HepG2 (cell line): ENCODE results near the gene RNF208. TPM values are rescaled to one million over a fixed set of nuclear protein-coding genes. Genes with fewer than 3 reads are reported as not detected.
A peak's percentile ranks its signal among the peaks of the same experiment; 100 is the strongest.

ENCODE experiments used
- ATAC-seq: fragments of 200-7000 bp; cut with Tn5 transposase; 3 replicates; pipeline ENCODE4 v1.9.1; 2020; ENCODE audit warnings: mild to moderate bottlenecking, moderate library complexity
- BruUV-seq: library from RNA; stranded (reverse); fragments of 400-500 nt; replicated peaks from 2 replicates; lab custom pipeline; 2021; lab: Mats Ljungman, UMichigan
- CTCF ChIA-PET: fragments of 300-600 bp; formaldehyde crosslinking; extraction: SDS; loops from one replicate; lab custom pipeline; 2021; ENCODE audit warnings: low total read pairs, inconsistent platforms, low intra/inter-chr PET ratio; lab: Yijun Ruan, JAX
- POLR2A ChIA-PET: fragments of 350-600 bp; sonication (Branson Sonifier 250); formaldehyde crosslinking; loops from one replicate; lab custom pipeline; 2020; ENCODE audit warnings: antibody characterized with exemption, inconsistent platforms; lab: Yijun Ruan, JAX
- DNase-seq: peaks from one replicate; pipeline ENCODE4 v3.0.0-alpha.2; 2015; ENCODE audit warnings: low spot score
- FAIRE-seq: peaks from 3 replicates; lab custom pipeline; 2011; peaks lifted over from hg19 to GRCh38; lab: Jason Lieb, UNC
- H2AFZ ChIP-seq: one replicate; pipeline ENCODE4 v1.6.1; 2011; ENCODE audit warnings: low read length, inconsistent platforms
- H3K27ac ChIP-seq: fragments of 300-600 bp; 3 replicates; pipeline ENCODE4 v1.8.0; 2011; ENCODE audit warnings: mixed run types, mild to moderate bottlenecking, mixed read lengths, low read length, inconsistent platforms; ENCODE audit not compliant: insufficient read depth; ENCODE audit errors: extremely low read length
- H3K27me3 ChIP-seq, 2 experiments: fragments of 200-600 bp in 1 of 2; 2 replicates in 1 of 2; 3 replicates in 1 of 2; pipeline versions ENCODE4 v1.6.0 to v1.8.0; 2011; ENCODE audit warnings: low read length in 2 of 2, mild to moderate bottlenecking in 2 of 2, moderate library complexity in 2 of 2, inconsistent platforms in 1 of 2; ENCODE audit not compliant: insufficient read depth in 2 of 2, control insufficient read depth in 1 of 2
- H3K36me3 ChIP-seq, 2 experiments: fragments of 200-600 bp in 1 of 2; replicated peaks in 1 of 2; 2 replicates in 1 of 2; 3 replicates in 1 of 2; pipeline versions ENCODE4 v1.5.1 to v1.8.0; 2011; ENCODE audit warnings: low read length in 2 of 2, inconsistent platforms in 1 of 2; ENCODE audit not compliant: insufficient read depth in 2 of 2, control insufficient read depth in 1 of 2
- H3K4me1 ChIP-seq: 2 replicates; pipeline ENCODE4 v1.5.1; 2012; ENCODE audit warnings: low read length, inconsistent platforms; ENCODE audit not compliant: insufficient read depth
- H3K4me2 ChIP-seq: 2 replicates; pipeline ENCODE4 v1.6.0; 2011; ENCODE audit warnings: low read depth, low read length, inconsistent platforms
- H3K4me3 ChIP-seq, 3 experiments: fragments of 200-600 bp in 1 of 3; sonication (generic), shearing (Covaris generic) in 1 of 3; replicated peaks in 1 of 3; 2 replicates each; pipeline ENCODE4 v1.5.1; 2011 to 2016; ENCODE audit warnings: low read length in 3 of 3, inconsistent platforms in 2 of 3, low read depth in 2 of 3, mild to moderate bottlenecking in 2 of 3, control low read depth in 1 of 3, mixed read lengths in 1 of 3; ENCODE audit not compliant: insufficient read depth in 1 of 3
- H3K79me2 ChIP-seq: one replicate; pipeline ENCODE4 v1.6.1; 2011; ENCODE audit warnings: low read length, inconsistent platforms; ENCODE audit not compliant: insufficient read depth
- H3K9ac ChIP-seq: 2 replicates; pipeline ENCODE4 v1.6.0; 2011; ENCODE audit warnings: mild to moderate bottlenecking, low read depth, low read length, inconsistent platforms; ENCODE audit not compliant: insufficient read depth
- H3K9me3 ChIP-seq: 2 replicates; pipeline ENCODE4 v1.5.1; 2012; ENCODE audit warnings: mild to moderate bottlenecking, low read length
- H4K20me1 ChIP-seq: 2 replicates; pipeline ENCODE4 v1.6.0; 2011; ENCODE audit warnings: inconsistent platforms, mild to moderate bottlenecking, low read length, moderate library complexity; ENCODE audit not compliant: insufficient read depth
- CBX5 ChIP-seq: sonication (generic); formaldehyde crosslinking; IDR thresholded peaks from 2 replicates; pipeline ENCODE4 v1.4.0; 2020; ENCODE audit warnings: missing genetic modification reagents, borderline replicate concordance
- HDAC1 ChIP-seq: sonication (generic); formaldehyde crosslinking; IDR thresholded peaks from 2 replicates; pipeline ENCODE4 v1.5.1; 2020; ENCODE audit warnings: mild to moderate bottlenecking, missing genetic modification reagents
- HES4 ChIP-seq: sonication (generic); formaldehyde crosslinking; IDR thresholded peaks from 2 replicates; pipeline ENCODE4 v1.9.0; 2021; ENCODE audit warnings: mild to moderate bottlenecking, missing genetic modification reagents, borderline replicate concordance
- POLR2G ChIP-seq: fragments of 200-400 bp; formaldehyde crosslinking; IDR thresholded peaks from 2 replicates; pipeline ENCODE4 v1.6.1; 2018; ENCODE audit warnings: mild to moderate bottlenecking, low read depth, low read length, moderate library complexity
- RBFOX2 ChIP-seq: fragments of 200-400 bp; formaldehyde crosslinking; IDR thresholded peaks from 2 replicates; pipeline ENCODE4 v1.6.1; 2017; ENCODE audit warnings: low read depth, mild to moderate bottlenecking, low read length
- RERE ChIP-seq: IDR thresholded peaks from 2 replicates; pipeline ENCODE4 v1.6.1; 2016; ENCODE audit warnings: low read depth, missing genetic modification reagents, missing compliant biosample characterization
- ZNF296 ChIP-seq: sonication (generic); formaldehyde crosslinking; conservative IDR thresholded peaks from 2 replicates; pipeline ENCODE4 v1.5.0; 2020; ENCODE audit warnings: mild to moderate bottlenecking, missing genetic modification reagents
- ZNF530 ChIP-seq: sonication (generic); formaldehyde crosslinking; IDR thresholded peaks from 2 replicates; pipeline ENCODE4 v1.5.0; 2020; ENCODE audit warnings: low read depth, mild to moderate bottlenecking, missing genetic modification reagents
- ZNF552 ChIP-seq: sonication (generic); formaldehyde crosslinking; IDR thresholded peaks from 2 replicates; pipeline ENCODE4 v1.9.0; 2022; ENCODE audit warnings: missing genetic modification reagents, mild to moderate bottlenecking, borderline replicate concordance
- WGBS: methylation state at CpG from one replicate; pipeline ENCODE4 v1.1.6; 2017; ENCODE audit warnings: low lambda C conversion rate; 5-methylcytosine and 5-hydroxymethylcytosine counted together
- in situ Hi-C: cut with HindIII; loops from 2 replicates; pipeline ENCODE4 v1.10.0; 2017; ENCODE audit warnings: low pct_unique_long_range_greater_than_20kb; ENCODE audit not compliant: extremely low pct_ligation_motif_present
- intact Hi-C: fragments of 100-400 bp; cut with micrococcal nuclease; formaldehyde crosslinking; loops from one replicate; pipeline ENCODE4 v1.10.0; 2022; ENCODE audit not compliant: unreplicated experiment
- polyA plus RNA-seq, 8 experiments: library from polyadenylated mRNA; depleted of rRNA in 3 of 8; stranded (reverse) in 7 of 8; unstranded in 1 of 8; fragments of >200 nt; fragmentation: Illumina TruSeq in 4 of 8; extraction: Trizol in 4 of 8; gene quantifications; 2 replicates each; pipeline versions ENCODE4 v1.2.1 to v1.2.3, GENCODE V29; 2011 to 2016; ENCODE audit warnings: low read depth in 4 of 8, missing spikeins in 1 of 8, mixed read lengths in 1 of 8; ENCODE audit not compliant: insufficient read depth in 1 of 8
- total RNA-seq, 5 experiments: library from RNA; depleted of rRNA; stranded (reverse); fragments of >200 nt; fragmentation: Illumina TruSeq; extraction: Trizol; gene quantifications; 2 replicates each; pipeline ENCODE4 v1.2.3, GENCODE V29; 2016; ENCODE audit warnings: low read depth in 1 of 5

Gene RNF208
- total and polyA plus RNA-seq, 2 of the 13 experiments (the other 11 are each of a cell fraction or from before 2014, with no cell fraction given): 1.6 to 2.1 TPM

GRCh38 chr9:137189297-137190295, 32.4 kb downstream of the RNF208 start:
- in situ Hi-C loops (loop anchor here (5.0 kb wide), 1 partner anchor 38 kb away; the partner anchor contains the start of genes CYSRT1 and RNF224), intact Hi-C loops (loop anchor here (2.0 kb wide), 2 partner anchors 15 to 37 kb away; partner anchors contain the start of genes NDOR1, RNF224 and TMEM203)
- Histone ChIP-seq H3K27ac (peak overlapping the region; percentile 81), H3K36me3 (peaks cover 13 to 22% of the 10 kb centered on the region in 2 experiments; a peak in 3 of 5 replicates), H2AFZ (no peak overlapping the region), H3K9ac (peak overlapping the region; percentile 87), H3K4me3 (peak overlapping the region; percentile 84 to 99 (median 97); a peak in 5 of 6 replicates), H3K27me3 (no peaks in the 10 kb centered on the region), H3K9me3 (no peaks in the 10 kb centered on the region), H3K79me2 (peaks cover 30% of the 10 kb centered on the region), H4K20me1 (no peaks in the 10 kb centered on the region), H3K4me1 (peaks cover 30% of the 10 kb centered on the region), H3K4me2 (peak overlapping the region; percentile 94)
- DNase-seq (no peak), ATAC-seq (peak; percentile 15), FAIRE-seq (no peak)
- BruUV-seq: no TSS peak
- ChIA-PET CTCF (interaction anchor here (0.8 to 2.6 kb wide), 4 partner anchors 10 to 73 kb away, joined by 3 to 19 read pairs (median 10); partner anchors contain the start of gene RNF224), POLR2A (interaction anchor here (0.8 to 3.8 kb wide), 29 partner anchors 9 to 134 kb away, joined by 3 to 52 read pairs (median 7); partner anchors contain the start of genes MAN1B1, NDOR1, NELFB and RNF208)
- WGBS: 51% methylated on average over 7 of the region's 23 CpGs
- peak; percentile 25; the same call in 1 of the 2 replicates for TF ChIP-seq RBFOX2
- no peak for TF ChIP-seq HES4 (CRISPR knock-in tag)
- TF ChIP-seq ZNF296 (CRISPR knock-in tag): 0 out of 2 replicates have a peak, but pooled peaks have one; percentile 30
- no peak for TF ChIP-seq HDAC1 (CRISPR knock-in tag)
- TF ChIP-seq RERE (CRISPR knock-in tag): no peak
- TF ChIP-seq ZNF552: no peak
- TF ChIP-seq CBX5 (CRISPR knock-in tag): 0 out of 2 replicates have a peak, but pooled peaks have one; percentile 13
- peak; percentile 5; the same call in 1 of the 2 replicates for TF ChIP-seq POLR2G
- no peak for TF ChIP-seq ZNF530
